ENCODE data around the gene TTYH1. TPM values are rescaled to one million over a fixed set of nuclear protein-coding genes. Genes with fewer than 3 reads are reported as not detected.

TTYH1 gene
- total and polyA plus RNA-seq, 2 donors (not counting 1 experiment from before 2014, with no cell fraction given): not detected

GRCh38 chr19:54389553-54389952, 25.7 kb upstream of the TTYH1 start:
- no peaks in the 10 kb centered on the region for H3K79me2 ChIP-seq (ENCODE audit: control insufficient read depth, insufficient read depth, low read length)
- H3K27me3 ChIP-seq (ENCODE audit: control insufficient read depth, insufficient read depth, low read length): no peaks in the 10 kb centered on the region
- no peaks in the 10 kb centered on the region for H3K9me3 ChIP-seq (ENCODE audit: control insufficient read depth, insufficient read depth, low read depth, low read length)
- no peak overlapping the region for H3K4me2 ChIP-seq (ENCODE audit: extremely low read depth, insufficient read depth, low read length)
- TF ChIP-seq CTCF (conservative IDR thresholded peaks at IDR 0.05 in 1 of 2, IDR thresholded peaks at IDR 0.05 in 1 of 2; ENCODE audit: low read depth in 1 of 2, low read length in 2 of 2) (no peak), EZH2 (IDR thresholded peaks at IDR 0.05; ENCODE audit: low read length, missing control alignments) (no peak)
- no peaks in the 10 kb centered on the region for H3K36me3 ChIP-seq (ENCODE audit: control insufficient read depth, insufficient read depth, low read length)
- H3K9ac ChIP-seq (ENCODE audit: insufficient read depth, low read length): no peak overlapping the region
- H3K4me3 ChIP-seq (replicated peaks in 1 of 4; ENCODE audit: control extremely low read depth in 1 of 4, insufficient read depth in 1 of 4, low read depth in 3 of 4, low read length in 4 of 4): no peak overlapping the region
- no peak overlapping the region for H3K27ac ChIP-seq (ENCODE audit: insufficient read depth, low read length)
- no peaks in the 10 kb centered on the region for H4K20me1 ChIP-seq (ENCODE audit: control insufficient read depth, extremely low read depth, insufficient read depth, low read length)
- H2AFZ ChIP-seq (ENCODE audit: low read length): no peak overlapping the region
- H3K4me1 ChIP-seq (ENCODE audit: control insufficient read depth, extremely low read depth, insufficient read depth, low read length): no peaks in the 10 kb centered on the region
- DNase-seq (ENCODE audit: low read depth in 2 of 2): no peak

GRCh38 chr19:54390942-54391577, 24.2 kb upstream of the TTYH1 start:
- Histone ChIP-seq H3K9ac (ENCODE audit: insufficient read depth, low read length) (no peak overlapping the region), H3K4me3 (replicated peaks in 1 of 4; ENCODE audit: control extremely low read depth in 1 of 4, insufficient read depth in 1 of 4, low read depth in 3 of 4, low read length in 4 of 4) (no peak overlapping the region), H4K20me1 (ENCODE audit: control insufficient read depth, extremely low read depth, insufficient read depth, low read length) (no peaks in the 10 kb centered on the region), H2AFZ (ENCODE audit: low read length) (no peak overlapping the region), H3K4me1 (ENCODE audit: control insufficient read depth, extremely low read depth, insufficient read depth, low read length) (no peaks in the 10 kb centered on the region), H3K4me2 (ENCODE audit: extremely low read depth, insufficient read depth, low read length) (no peak overlapping the region), H3K27ac (ENCODE audit: insufficient read depth, low read length) (no peak overlapping the region), H3K27me3 (ENCODE audit: control insufficient read depth, insufficient read depth, low read length) (no peaks in the 10 kb centered on the region), H3K9me3 (ENCODE audit: control insufficient read depth, insufficient read depth, low read depth, low read length) (no peaks in the 10 kb centered on the region), H3K36me3 (ENCODE audit: control insufficient read depth, insufficient read depth, low read length) (no peaks in the 10 kb centered on the region), H3K79me2 (ENCODE audit: control insufficient read depth, insufficient read depth, low read length) (no peaks in the 10 kb centered on the region)
- TF ChIP-seq CTCF (conservative IDR thresholded peaks at IDR 0.05 in 1 of 2, IDR thresholded peaks at IDR 0.05 in 1 of 2; ENCODE audit: low read depth in 1 of 2, low read length in 2 of 2) (peak; percentile 69 to 82), EZH2 (IDR thresholded peaks at IDR 0.05; ENCODE audit: low read length, missing control alignments) (no peak)
- peak; percentile 50 to 63 for DNase-seq (ENCODE audit: low read depth in 2 of 2)

- TF ChIP-seq EZH2 (IDR thresholded peaks at IDR 0.05; ENCODE audit: low read length, missing control alignments) (no peak), CTCF (conservative IDR thresholded peaks at IDR 0.05 in 1 of 2, IDR thresholded peaks at IDR 0.05 in 1 of 2; ENCODE audit: low read depth in 1 of 2, low read length in 2 of 2) (no peak)
- DNase-seq (ENCODE audit: low read depth in 2 of 2): no peak
- Histone ChIP-seq H2AFZ (ENCODE audit: low read length) (no peak overlapping the region), H3K4me2 (ENCODE audit: extremely low read depth, insufficient read depth, low read length) (no peak overlapping the region), H3K9me3 (ENCODE audit: control insufficient read depth, insufficient read depth, low read depth, low read length) (no peaks in the 10 kb centered on the region), H3K4me3 (replicated peaks in 1 of 4; ENCODE audit: control extremely low read depth in 1 of 4, insufficient read depth in 1 of 4, low read depth in 3 of 4, low read length in 4 of 4) (no peak overlapping the region), H4K20me1 (ENCODE audit: control insufficient read depth, extremely low read depth, insufficient read depth, low read length) (no peaks in the 10 kb centered on the region), H3K4me1 (ENCODE audit: control insufficient read depth, extremely low read depth, insufficient read depth, low read length) (no peaks in the 10 kb centered on the region), H3K27me3 (ENCODE audit: control insufficient read depth, insufficient read depth, low read length) (no peaks in the 10 kb centered on the region), H3K36me3 (ENCODE audit: control insufficient read depth, insufficient read depth, low read length) (no peaks in the 10 kb centered on the region), H3K9ac (ENCODE audit: insufficient read depth, low read length) (no peak overlapping the region), H3K79me2 (ENCODE audit: control insufficient read depth, insufficient read depth, low read length) (no peaks in the 10 kb centered on the region), H3K27ac (ENCODE audit: insufficient read depth, low read length) (no peak overlapping the region)
These were observed 23.6 kb upstream of the TTYH1 start for GRCh38 chr19:54391589-54392061.

Measured in fibroblast of lung (primary cell).